Measurements from ENCODE around the gene SLC27A3.
A peak's percentile ranks its signal among the peaks of the same experiment; 100 is the strongest.

SLC27A3 gene

GRCh38 chr1:153783233-153784190 is 8.3 kb downstream of the SLC27A3 start:
- DNase-seq = peak; percentile 95

- no peak for DNase-seq
These were observed 11.0 kb downstream of the SLC27A3 start for GRCh38 chr1:153786038-153786790.

GRCh38 chr1:153789478-153790034 is 14.3 kb downstream of the SLC27A3 start:
- no peak for DNase-seq

GRCh38 chr1:153790313-153790965 is 15.2 kb downstream of the SLC27A3 start:
- DNase-seq = peak; percentile 10

GRCh38 chr1:153790966-153791647 is 15.9 kb downstream of the SLC27A3 start:
- no peak for DNase-seq

- no peak for DNase-seq
These were observed 16.5 kb downstream of the SLC27A3 start for GRCh38 chr1:153791648-153792253.

- no peak for DNase-seq
These were observed 17.4 kb downstream of the SLC27A3 start for GRCh38 chr1:153792631-153793041.

GRCh38 chr1:153793261-153793972 is 18.2 kb downstream of the SLC27A3 start:
- DNase-seq = no peak

- DNase-seq = no peak
These were observed 18.9 kb downstream of the SLC27A3 start for GRCh38 chr1:153793973-153794615.

- no peak for DNase-seq
These were observed 19.6 kb downstream of the SLC27A3 start for GRCh38 chr1:153794624-153795329.

GRCh38 chr1:153795330-153795837 is 20.2 kb downstream of the SLC27A3 start:
- DNase-seq = no peak

- no peak for DNase-seq
These were observed 21.0 kb downstream of the SLC27A3 start for GRCh38 chr1:153795934-153796785.

GRCh38 chr1:153796786-153797659 is 21.8 kb downstream of the SLC27A3 start:
- peak; percentile 66 for DNase-seq

GRCh38 chr1:153798468-153798780 is 23.2 kb downstream of the SLC27A3 start:
- no peak for DNase-seq

GRCh38 chr1:153799016-153799415 is 23.8 kb downstream of the SLC27A3 start:
- no peak for DNase-seq

GRCh38 chr1:153799566-153800465 is 24.6 kb downstream of the SLC27A3 start:
- no peak for DNase-seq

GRCh38 chr1:153800516-153800915 is 25.3 kb downstream of the SLC27A3 start:
- no peak for DNase-seq

Measured in NCI-H1092 treated with DMSO at 0.1 percent for 48 hours (cell line).